Stimulated activated CD4-positive, alpha-beta T cell treated with anti-CD3 and anti-CD28 coated beads, TNF-alpha, amount 100 ng/mL, for 48 hours (primary cell): Measurements from ENCODE around the gene GOLGA6L22.
"Not testable (repeated sequence)": the region's sequence is repeated elsewhere in the genome, so short reads cannot be mapped to it uniquely, and the experiment has no call there.

Source experiments
- DNase-seq, 3 donors: peaks; one replicate each; pipeline ENCODE4 v3.0.0-alpha.2; 2020; ENCODE audit warnings: low read depth in 3 of 3

GOLGA6L22 gene

GRCh38 chr15:22458603-22459002, at the start of gene GOLGA6L22:
Gene GOLGA6L22 (plus strand): TSS chr15:22458903. CDS start chr15:22458994, 91 bp downstream.
- DNase-seq = not testable (repeated sequence)

GRCh38 chr15:22417288-22417687, 41.4 kb upstream of the GOLGA6L22 start:
- not testable (repeated sequence) for DNase-seq

GRCh38 chr15:22417795-22418194, 40.9 kb upstream of the GOLGA6L22 start:
- DNase-seq = not testable (repeated sequence)

GRCh38 chr15:22418212-22418611, 40.5 kb upstream of the GOLGA6L22 start:
- not testable (repeated sequence) for DNase-seq

- not testable (repeated sequence) for DNase-seq
Measured at GRCh38 chr15:22418666-22419065, 40.0 kb upstream of the GOLGA6L22 start.

- DNase-seq = not testable (repeated sequence)
Measured at GRCh38 chr15:22420340-22420739, 38.4 kb upstream of the GOLGA6L22 start.

- DNase-seq = not testable (repeated sequence)
Measured at GRCh38 chr15:22429426-22429825, 29.3 kb upstream of the GOLGA6L22 start.

- DNase-seq = not testable (repeated sequence)
Measured at GRCh38 chr15:22431687-22432086, 27.0 kb upstream of the GOLGA6L22 start.

GRCh38 chr15:22494490-22495113, 35.9 kb downstream of the GOLGA6L22 start:
- peak in 2 of 3 donors; percentile 1 to 7 for DNase-seq

GRCh38 chr15:22497200-22497599, 38.5 kb downstream of the GOLGA6L22 start:
- not testable (repeated sequence) for DNase-seq

GRCh38 chr15:22498220-22498925, 39.7 kb downstream of the GOLGA6L22 start:
- not testable (repeated sequence) for DNase-seq

- DNase-seq = not testable (repeated sequence)
Measured at GRCh38 chr15:22502272-22502671, 43.6 kb downstream of the GOLGA6L22 start.

GRCh38 chr15:22506959-22507358, 48.3 kb downstream of the GOLGA6L22 start:
- not testable (repeated sequence) for DNase-seq

GRCh38 chr15:22516140-22516539, 57.4 kb downstream of the GOLGA6L22 start:
- not testable (repeated sequence) for DNase-seq
